Measurements from ENCODE around the gene MAN2B1. TPM values are rescaled to one million over a fixed set of nuclear protein-coding genes. Genes with fewer than 3 reads are reported as not detected.

The MAN2B1 gene
- total and polyA plus RNA-seq, 2 of the 13 experiments (the other 11 are each of a cell fraction or from before 2014, with no cell fraction given): 23.6 to 23.8 TPM

GRCh38 chr19:12603714-12604113 lies 62.8 kb downstream of the MAN2B1 start (continued):
- no peak for TF ChIP-seq ZNF407 (CRISPR knock-in tag; IDR thresholded peaks at IDR 0.05; ENCODE audit: not compliant biosample characterization)
- TF ChIP-seq ZMYM2 (CRISPR knock-in tag; IDR thresholded peaks at IDR 0.05): no peak
- TF ChIP-seq ZFP36L2 (CRISPR knock-in tag; IDR thresholded peaks at IDR 0.05): no peak
- no peak for TF ChIP-seq PRMT3 (CRISPR knock-in tag; IDR thresholded peaks at IDR 0.05; ENCODE audit: borderline replicate concordance, low read depth)
- no peak for TF ChIP-seq IRX3 (CRISPR knock-in tag; IDR thresholded peaks at IDR 0.05; ENCODE audit: borderline replicate concordance, low read depth)
- no peak for TF ChIP-seq ZNF567 (CRISPR knock-in tag; IDR thresholded peaks at IDR 0.05; ENCODE audit: borderline replicate concordance)
- no peak for TF ChIP-seq ZNF30 (CRISPR knock-in tag; IDR thresholded peaks at IDR 0.05)
- no peak for TF ChIP-seq HINFP (CRISPR knock-in tag; IDR thresholded peaks at IDR 0.05; ENCODE audit: low read depth)
- no peak for TF ChIP-seq RELA (CRISPR knock-in tag; IDR thresholded peaks at IDR 0.05)
- TF ChIP-seq CBX1 (IDR thresholded peaks at IDR 0.05; ENCODE audit: low read depth): no peak

Measured in HepG2 (cell line).